Peyer's patch (tissue), 4 donors: ENCODE measurements around the gene SLC39A6.
"Not testable (repeated sequence)": the region's sequence is repeated elsewhere in the genome, so short reads cannot be mapped to it uniquely, and the experiment has no call there.

Experiments
- CTCF ChIP-seq, 6 experiments: fragments of 450-650 bp in 4 of 6; fragments of 200-600 bp in 2 of 6; sonication (generic) in 1 of 6; IDR thresholded peaks; one replicate each; pipeline ENCODE4 v1.5.1; 2017 to 2019; ENCODE audit warnings: antibody characterized with exemption in 6 of 6, mild to moderate bottlenecking in 3 of 6, moderate library complexity in 1 of 6
- POLR2A ChIP-seq, 2 donors: fragments of 450-650 bp; IDR thresholded peaks; one replicate each; pipeline ENCODE4 v1.5.1; 2017; ENCODE audit warnings: antibody characterized with exemption in 2 of 2, mild to moderate bottlenecking in 2 of 2, moderate library complexity in 2 of 2

- not testable (repeated sequence) for TF ChIP-seq CTCF, POLR2A (IDR thresholded peaks at IDR 0.05)
Observed at GRCh38 chr18:36116771-36117170, 12.4 kb downstream of the SLC39A6 start.
